H9 (cell line): ENCODE measurements around the gene DCTN3. TPM values are rescaled to one million over a fixed set of nuclear protein-coding genes. Genes with fewer than 3 reads are reported as not detected.

Experiments used
- DNase-seq: peaks from one replicate; pipeline ENCODE4 v3.0.0-alpha.2; 2017
- H2AFZ ChIP-seq: one replicate; pipeline ENCODE4 v1.6.1; 2013; ENCODE audit warnings: mild to moderate bottlenecking, low read length, control low read depth, moderate library complexity
- H2AK5ac ChIP-seq: 2 replicates; pipeline ENCODE4 v1.6.1; 2013; ENCODE audit warnings: low read length, control low read depth, mixed read lengths; ENCODE audit not compliant: insufficient read length
- H2BK120ac ChIP-seq: one replicate; pipeline ENCODE4 v1.6.1; 2013; ENCODE audit warnings: low read depth, mild to moderate bottlenecking, low read length, control low read depth, inconsistent platforms; ENCODE audit not compliant: poor library complexity, severe bottlenecking
- H2BK12ac ChIP-seq: 2 replicates; pipeline ENCODE4 v1.6.1; 2013; ENCODE audit warnings: low read length, control low read depth, mixed read lengths, low read depth; ENCODE audit not compliant: insufficient read length
- H2BK15ac ChIP-seq: 2 replicates; pipeline ENCODE4 v1.6.1; 2013; ENCODE audit warnings: low read depth, low read length, control low read depth
- H2BK20ac ChIP-seq: one replicate; pipeline ENCODE4 v1.6.1; 2013; ENCODE audit warnings: low read depth, mild to moderate bottlenecking, low read length, control low read depth, inconsistent platforms; ENCODE audit not compliant: poor library complexity, severe bottlenecking
- H2BK5ac ChIP-seq: 2 replicates; pipeline ENCODE4 v1.6.1; 2013; ENCODE audit warnings: low read length, control low read depth, mixed read lengths; ENCODE audit not compliant: insufficient read length
- H3K14ac ChIP-seq: 2 replicates; pipeline ENCODE4 v1.6.1; 2013; ENCODE audit warnings: low read length, control low read depth; ENCODE audit not compliant: insufficient read depth
- H3K18ac ChIP-seq: 2 replicates; pipeline ENCODE4 v1.6.1; 2013; ENCODE audit warnings: low read depth, mild to moderate bottlenecking, mixed read lengths, low read length, control low read depth; ENCODE audit not compliant: insufficient read length
- H3K23ac ChIP-seq: 2 replicates; pipeline ENCODE4 v1.6.1; 2013; ENCODE audit warnings: low read length, control low read depth, mixed read lengths, low read depth; ENCODE audit not compliant: insufficient read length
- H3K23me2 ChIP-seq: 2 replicates; pipeline ENCODE4 v1.6.1; 2013; ENCODE audit warnings: low read depth, mild to moderate bottlenecking, mixed read lengths, low read length, control low read depth; ENCODE audit not compliant: insufficient read length, poor library complexity, severe bottlenecking
- H3K27ac ChIP-seq: 2 replicates; pipeline ENCODE4 v1.5.1; 2013; ENCODE audit warnings: low read length, control low read depth, mixed read lengths, low read depth; ENCODE audit not compliant: insufficient read length
- H3K27me3 ChIP-seq: 2 replicates; pipeline ENCODE4 v1.6.1; 2013; ENCODE audit warnings: low read length, control low read depth, inconsistent platforms; ENCODE audit not compliant: insufficient read depth
- H3K4ac ChIP-seq: 2 replicates; pipeline ENCODE4 v1.6.1; 2013; ENCODE audit warnings: low read depth, mild to moderate bottlenecking, control low read depth, inconsistent platforms, low read length, moderate library complexity
- H3K4me1 ChIP-seq: 2 replicates; pipeline ENCODE4 v1.6.1; 2013; ENCODE audit warnings: low read length, control low read depth, inconsistent platforms; ENCODE audit not compliant: insufficient read depth
- H3K4me2 ChIP-seq: 2 replicates; pipeline ENCODE4 v1.6.1; 2013; ENCODE audit warnings: low read length, control low read depth, mixed read lengths; ENCODE audit not compliant: insufficient read length, insufficient read depth
- H3K56ac ChIP-seq: 2 replicates; pipeline ENCODE4 v1.6.1; 2013; ENCODE audit warnings: low read depth, mild to moderate bottlenecking, mixed read lengths, low read length, control low read depth; ENCODE audit not compliant: insufficient read length
- H3K79me1 ChIP-seq: 2 replicates; pipeline ENCODE4 v1.6.1; 2013; ENCODE audit warnings: low read depth, mild to moderate bottlenecking, moderate library complexity, low read length, control low read depth, inconsistent platforms; ENCODE audit not compliant: insufficient read depth, poor library complexity, severe bottlenecking
- H3K79me2 ChIP-seq: 2 replicates; pipeline ENCODE4 v1.6.1; 2013; ENCODE audit warnings: low read length, control low read depth, inconsistent platforms; ENCODE audit not compliant: insufficient read depth
- H3K9ac ChIP-seq: 2 replicates; pipeline ENCODE4 v1.6.1; 2013; ENCODE audit warnings: low read length, control low read depth, mixed read lengths; ENCODE audit not compliant: insufficient read length; ENCODE audit errors: extremely low read depth
- H3K9me3 ChIP-seq: one replicate; pipeline ENCODE4 v1.6.1; 2013; ENCODE audit warnings: low read depth, low read length, inconsistent platforms; ENCODE audit not compliant: control insufficient read depth
- H3T11ph ChIP-seq: one replicate; pipeline ENCODE4 v1.6.1; 2013; ENCODE audit warnings: mild to moderate bottlenecking, low read length, control low read depth, inconsistent platforms
- H4K20me1 ChIP-seq: one replicate; pipeline ENCODE4 v1.6.1; 2013; ENCODE audit not compliant: control insufficient read depth, insufficient read length, insufficient read depth
- H4K5ac ChIP-seq: 2 replicates; pipeline ENCODE4 v1.6.1; 2013; ENCODE audit warnings: low read depth, mild to moderate bottlenecking, mixed read lengths, low read length, control low read depth; ENCODE audit not compliant: insufficient read length
- H4K8ac ChIP-seq: replicated peaks from 2 replicates; pipeline ENCODE4 v1.6.1; 2013; ENCODE audit warnings: low read length, control low read depth, mixed read lengths, low read depth; ENCODE audit not compliant: insufficient read length
- H4K91ac ChIP-seq: 2 replicates; pipeline ENCODE4 v1.6.1; 2013; ENCODE audit warnings: low read depth, mild to moderate bottlenecking, moderate library complexity, mixed read lengths, low read length, control low read depth; ENCODE audit not compliant: insufficient read length
- H3K27ac Mint-ChIP-seq, 3 experiments: 2 replicates in 2 of 3; 3 replicates in 1 of 3; pipeline ENCODE4 v1.8.0; 2020 to 2021; ENCODE audit warnings: mixed read lengths in 3 of 3, mild to moderate bottlenecking in 1 of 3, moderate library complexity in 1 of 3
- H3K27me3 Mint-ChIP-seq: 2 replicates; pipeline ENCODE4 v1.8.0; 2021; ENCODE audit warnings: low read depth, mild to moderate bottlenecking, moderate library complexity, mixed read lengths
- H3K36me3 Mint-ChIP-seq, 3 experiments: 2 replicates in 2 of 3; 3 replicates in 1 of 3; pipeline ENCODE4 v1.8.0; 2020 to 2021; ENCODE audit warnings: low read depth in 3 of 3, mixed read lengths in 3 of 3; ENCODE audit not compliant: insufficient read depth in 1 of 3
- H3K4me1 Mint-ChIP-seq, 2 experiments: 2 replicates each; pipeline ENCODE4 v1.8.0; 2020; ENCODE audit warnings: mixed read lengths in 2 of 2
- H3K4me3 Mint-ChIP-seq, 2 experiments: 2 replicates in 1 of 2; 3 replicates in 1 of 2; pipeline ENCODE4 v1.8.0; 2020 to 2021; ENCODE audit warnings: mild to moderate bottlenecking in 2 of 2, mixed read lengths in 2 of 2, moderate library complexity in 1 of 2
- H3K9me3 Mint-ChIP-seq, 2 experiments: 2 replicates in 1 of 2; 3 replicates in 1 of 2; pipeline ENCODE4 v1.8.0; 2020; ENCODE audit warnings: mild to moderate bottlenecking in 2 of 2, mixed read lengths in 2 of 2, moderate library complexity in 1 of 2
- CTCF ChIP-seq: fragments of 200-600 bp; sonication (generic); conservative IDR thresholded peaks from 3 replicates; pipeline ENCODE4 v1.8.0; 2021; ENCODE audit warnings: antibody characterized with exemption, mild to moderate bottlenecking
- WGBS: extraction: QIAGEN DNeasy Blood & Tissue Kit; methylation state at CpG from one replicate; pipeline ENCODE4 v1.1.7; 2013; ENCODE audit warnings: missing lambda C conversion rate, low lambda C conversion rate, mixed read lengths; ENCODE audit not compliant: insufficient read length; ENCODE audit errors: extremely low coverage; 5-methylcytosine and 5-hydroxymethylcytosine counted together
- total RNA-seq: library from RNA; stranded (reverse); gene quantifications from 2 replicates; pipeline ENCODE4 v1.2.1, GENCODE V29; 2021

Gene DCTN3
- total RNA-seq, 1 experiment from 2014 or later = 40.0 TPM

GRCh38 chr9:34600908-34601307, 19.4 kb downstream of the DCTN3 start:
- no peak overlapping the region for H3T11ph ChIP-seq
- no peak overlapping the region for H4K8ac ChIP-seq
- Mint-ChIP-seq H3K4me3 (no peak overlapping the region), H3K4me1 (peaks cover 11 to 12% of the 10 kb centered on the region in 2 experiments), H3K27ac (no peak overlapping the region), H3K27me3 (peaks cover 30% of the 10 kb centered on the region), H3K36me3 (no peaks in the 10 kb centered on the region), H3K9me3 (no peaks in the 10 kb centered on the region; a peak in 1 of 5 replicates)
- no peaks in the 10 kb centered on the region for H3K79me1 ChIP-seq
- no peak overlapping the region for H2AFZ ChIP-seq
- no peak overlapping the region for H2BK20ac ChIP-seq
- H3K14ac ChIP-seq = no peak overlapping the region
- no peak overlapping the region for H2BK5ac ChIP-seq
- no peak overlapping the region for H2BK12ac ChIP-seq
- H3K23ac ChIP-seq = no peak overlapping the region
- H3K27me3 ChIP-seq = no peaks in the 10 kb centered on the region
- no peak overlapping the region for H2BK15ac ChIP-seq
- no peaks in the 10 kb centered on the region for H4K20me1 ChIP-seq
- H3K79me2 ChIP-seq = no peaks in the 10 kb centered on the region
- no CpG with 5 or more reads among the region's 1 CpG for WGBS
- H3K9ac ChIP-seq = no peak overlapping the region
- DNase-seq = no peak
- H3K4me2 ChIP-seq = no peak overlapping the region
- TF ChIP-seq CTCF = no peak
- H3K4ac ChIP-seq = no peak overlapping the region
- no peak overlapping the region for H3K27ac ChIP-seq
- no peak overlapping the region for H4K91ac ChIP-seq
- no peak overlapping the region for H3K56ac ChIP-seq
- no peak overlapping the region for H3K18ac ChIP-seq
- H4K5ac ChIP-seq = no peak overlapping the region
- no peaks in the 10 kb centered on the region for H3K23me2 ChIP-seq
- no peak overlapping the region for H2BK120ac ChIP-seq
- no peaks in the 10 kb centered on the region for H3K9me3 ChIP-seq
- H2AK5ac ChIP-seq = no peak overlapping the region
- no peaks in the 10 kb centered on the region for H3K4me1 ChIP-seq
